ENCODE results near the gene PTPRN2.
"Not testable (repeated sequence)": the region's sequence is repeated elsewhere in the genome, so short reads cannot be mapped to it uniquely, and the experiment has no call there.

PTPRN2 gene

GRCh38 chr7:158039270-158039669 lies 548.4 kb downstream of the PTPRN2 start:
- TF ChIP-seq CTCF (IDR thresholded peaks at IDR 0.05; ENCODE audit: control insufficient read depth, extremely low read depth, insufficient read depth) = no peak
- H3K4me3 ChIP-seq (ENCODE audit: low read depth, low read length) = no peak overlapping the region

GRCh38 chr7:158037211-158037610 lies 550.4 kb downstream of the PTPRN2 start:
- DNase-seq (ENCODE audit: low read depth) = no peak
- H3K4me3 ChIP-seq (ENCODE audit: low read depth, low read length) = no peak overlapping the region
- TF ChIP-seq CTCF (IDR thresholded peaks at IDR 0.05; ENCODE audit: control insufficient read depth, extremely low read depth, insufficient read depth) = no peak

More at GRCh38 chr7:158039270-158039669, 548.4 kb downstream of the PTPRN2 start:
- DNase-seq (ENCODE audit: low read depth) = no peak

- no peak for DNase-seq (ENCODE audit: low read depth)
- TF ChIP-seq CTCF (IDR thresholded peaks at IDR 0.05; ENCODE audit: control insufficient read depth, extremely low read depth, insufficient read depth) = no peak
- no peak overlapping the region for H3K4me3 ChIP-seq (ENCODE audit: low read depth, low read length)
These were observed 552.3 kb downstream of the PTPRN2 start for GRCh38 chr7:158035343-158035742.

DNA sequence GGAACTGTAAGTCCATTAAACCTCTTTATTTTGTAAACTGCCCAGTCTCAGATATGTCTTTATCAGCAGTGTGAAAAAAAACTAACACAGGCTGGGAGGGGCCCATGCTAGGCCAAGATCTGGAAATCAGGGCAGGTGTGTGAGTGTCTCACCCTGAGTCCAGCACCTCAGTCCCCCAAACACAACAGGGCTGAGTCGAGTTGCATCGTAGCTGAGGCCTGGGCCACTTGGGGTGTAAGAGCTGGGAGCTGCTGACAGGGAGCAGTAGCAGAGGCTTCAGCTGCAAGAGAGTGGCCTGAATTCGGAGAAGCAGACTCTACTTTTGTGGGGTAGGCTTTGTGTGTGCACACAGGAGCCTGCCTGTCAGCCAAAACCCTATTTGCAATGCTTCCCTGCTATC lies 553.1 kb downstream of the PTPRN2 start:
- H3K4me3 ChIP-seq (ENCODE audit: low read depth, low read length) = no peak overlapping the region
- no peak for DNase-seq (ENCODE audit: low read depth)
- TF ChIP-seq CTCF (IDR thresholded peaks at IDR 0.05; ENCODE audit: control insufficient read depth, extremely low read depth, insufficient read depth) = no peak

- H3K4me3 ChIP-seq (ENCODE audit: low read depth, low read length); DNase-seq (ENCODE audit: low read depth): not testable (repeated sequence)
These were observed 553.7 kb downstream of the PTPRN2 start for GRCh38 chr7:158033925-158034324.

- no peak overlapping the region for H3K4me3 ChIP-seq (ENCODE audit: low read depth, low read length)
- TF ChIP-seq CTCF (IDR thresholded peaks at IDR 0.05; ENCODE audit: control insufficient read depth, extremely low read depth, insufficient read depth) = no peak
- DNase-seq (ENCODE audit: low read depth) = no peak
These were observed 554.4 kb downstream of the PTPRN2 start for GRCh38 chr7:158033196-158033595.

- no peak for DNase-seq (ENCODE audit: low read depth)
- no peak for TF ChIP-seq CTCF (IDR thresholded peaks at IDR 0.05; ENCODE audit: control insufficient read depth, extremely low read depth, insufficient read depth)
- no peak overlapping the region for H3K4me3 ChIP-seq (ENCODE audit: low read depth, low read length)
These were observed 555.0 kb downstream of the PTPRN2 start for GRCh38 chr7:158032561-158033115.

Measured in LNCaP clone FGC (cell line).